ENCODE data around the gene EP400.

- no peak for TF ChIP-seq SP1 (IDR thresholded peaks at IDR 0.05)
- no peak for TF ChIP-seq TARDBP (IDR thresholded peaks at IDR 0.05)
- TF ChIP-seq HDGF (IDR thresholded peaks at IDR 0.05; ENCODE audit: borderline replicate concordance): no peak
- TF ChIP-seq ZNF384 (IDR thresholded peaks at IDR 0.05): no peak
- no peak for TF ChIP-seq ARNT (IDR thresholded peaks at IDR 0.05)
- TF ChIP-seq BHLHE40 (IDR thresholded peaks at IDR 0.05; ENCODE audit: borderline replicate concordance): no peak
- no peak for TF ChIP-seq FOXM1 (IDR thresholded peaks at IDR 0.05; ENCODE audit: borderline replicate concordance)
- TF ChIP-seq CTBP1 (IDR thresholded peaks at IDR 0.05; ENCODE audit: borderline replicate concordance): no peak
- TF ChIP-seq SUZ12 (IDR thresholded peaks at IDR 0.05): no peak
- TF ChIP-seq NFRKB (IDR thresholded peaks at IDR 0.05): no peak
Observed at GRCh38 chr12:132077322-132078100, 127.8 kb downstream of the EP400 start.
